Measurements from ENCODE around the gene ITGA2. TPM values are rescaled to one million over a fixed set of nuclear protein-coding genes. Genes with fewer than 3 reads are reported as not detected.
"Not testable (repeated sequence)": the region's sequence is repeated elsewhere in the genome, so short reads cannot be mapped to it uniquely, and the experiment has no call there.

Gene ITGA2
- total RNA-seq, 2 donors from 2014 or later: 0.79 to 1.7 TPM

GRCh38 chr5:53110156-53110555, 121.0 kb downstream of the ITGA2 start:
- peak; percentile 10 to 17 for ATAC-seq (replicated peaks in 1 of 2)
- DNase-seq: peak in 1 of 2 donors; percentile 16
- Mint-ChIP-seq H3K4me1 (ENCODE audit: low read depth) (peaks cover 47% of the 10 kb centered on the region), H3K27ac (peak overlapping the region; percentile 23), H3K27me3 (ENCODE audit: low read depth) (no peaks in the 10 kb centered on the region), H3K36me3 (ENCODE audit: insufficient read depth in 2 of 2) (peaks cover 1 to 3% of the 10 kb centered on the region in 2 donors), H3K9me3 (no peaks in the 10 kb centered on the region), H3K4me3 (peak overlapping the region; percentile 95 to 99)

DNA sequence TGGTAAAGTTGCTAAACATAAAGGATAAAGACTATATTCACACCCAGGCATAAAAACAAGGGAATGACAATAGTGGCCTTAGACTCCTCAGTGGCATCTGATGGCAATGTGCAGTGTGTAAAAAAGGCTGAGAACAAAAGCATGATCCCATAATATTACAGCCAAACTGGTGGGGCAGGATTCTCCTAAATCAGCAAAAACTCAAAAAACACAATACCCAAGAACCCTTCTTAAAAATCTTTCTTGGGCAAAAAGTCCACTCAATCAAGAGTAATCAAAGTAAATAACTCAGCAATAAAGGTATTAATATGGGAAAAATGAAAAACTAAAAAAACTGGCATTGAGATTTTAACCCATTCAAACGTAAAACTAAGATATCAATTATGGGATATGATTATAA, 122.0 kb downstream of the ITGA2 start:
- no peak overlapping the region for H3K27ac Mint-ChIP-seq
- H3K4me1 Mint-ChIP-seq (ENCODE audit: low read depth): peaks cover 37% of the 10 kb centered on the region
- no peaks in the 10 kb centered on the region for H3K27me3 Mint-ChIP-seq (ENCODE audit: low read depth)

GRCh38 chr5:53112307-53112706, 123.2 kb downstream of the ITGA2 start:
- H3K27me3 Mint-ChIP-seq (ENCODE audit: low read depth); H3K27ac Mint-ChIP-seq; H3K9me3 Mint-ChIP-seq; H3K4me3 Mint-ChIP-seq; ATAC-seq (replicated peaks in 1 of 2); H3K36me3 Mint-ChIP-seq (ENCODE audit: insufficient read depth in 2 of 2); DNase-seq: not testable (repeated sequence)
- H3K4me1 Mint-ChIP-seq (ENCODE audit: low read depth): peaks cover 27% of the 10 kb centered on the region

More for the DNA sequence above, 122.0 kb downstream of the ITGA2 start:
- ATAC-seq (replicated peaks in 1 of 2): no peak
- H3K4me3 Mint-ChIP-seq: peak overlapping the region; percentile 95 to 99
- peaks cover under 1 to 3% of the 10 kb centered on the region in 2 donors for H3K36me3 Mint-ChIP-seq (ENCODE audit: insufficient read depth in 2 of 2)
- no peaks in the 10 kb centered on the region for H3K9me3 Mint-ChIP-seq
- no peak for DNase-seq

DNA sequence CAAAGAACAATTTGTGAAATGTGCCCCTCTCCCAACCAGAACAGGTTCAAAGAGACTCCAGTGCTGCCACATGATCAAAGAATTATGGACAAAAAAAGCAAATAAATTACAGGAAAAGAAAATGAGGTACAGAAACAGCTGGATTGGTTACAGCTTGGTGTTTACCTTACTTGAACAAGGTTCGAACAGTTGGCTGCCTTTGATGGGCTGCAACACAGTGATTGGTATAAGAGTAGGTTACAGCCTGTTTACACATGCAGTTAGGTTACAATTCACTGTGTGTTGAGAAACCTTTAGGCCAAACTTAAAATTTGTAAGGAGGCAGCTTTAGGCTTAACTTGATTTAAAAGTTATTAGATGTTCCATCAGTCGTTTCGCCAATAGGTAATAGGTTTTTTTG, 123.8 kb downstream of the ITGA2 start:
- H3K9me3 Mint-ChIP-seq: no peaks in the 10 kb centered on the region
- no peak overlapping the region for H3K4me3 Mint-ChIP-seq
- peaks cover 22% of the 10 kb centered on the region for H3K4me1 Mint-ChIP-seq (ENCODE audit: low read depth)
- ATAC-seq (replicated peaks in 1 of 2): no peak
- no peak overlapping the region for H3K27ac Mint-ChIP-seq
- no peak for DNase-seq
- no peaks in the 10 kb centered on the region for H3K27me3 Mint-ChIP-seq (ENCODE audit: low read depth)
- H3K36me3 Mint-ChIP-seq (ENCODE audit: insufficient read depth in 2 of 2): peaks cover 0 to 3% of the 10 kb centered on the region in 2 donors

- H3K27ac Mint-ChIP-seq: no peak overlapping the region
- ATAC-seq (replicated peaks in 1 of 2): no peak
- H3K4me1 Mint-ChIP-seq (ENCODE audit: low read depth): peaks cover 14% of the 10 kb centered on the region
- H3K27me3 Mint-ChIP-seq (ENCODE audit: low read depth): no peaks in the 10 kb centered on the region
- no peak overlapping the region for H3K4me3 Mint-ChIP-seq
- DNase-seq: no peak
- H3K36me3 Mint-ChIP-seq (ENCODE audit: insufficient read depth in 2 of 2): peaks cover 0 to 3% of the 10 kb centered on the region in 2 donors
- no peaks in the 10 kb centered on the region for H3K9me3 Mint-ChIP-seq
Measured at GRCh38 chr5:53113947-53114346, 124.8 kb downstream of the ITGA2 start.

DNA sequence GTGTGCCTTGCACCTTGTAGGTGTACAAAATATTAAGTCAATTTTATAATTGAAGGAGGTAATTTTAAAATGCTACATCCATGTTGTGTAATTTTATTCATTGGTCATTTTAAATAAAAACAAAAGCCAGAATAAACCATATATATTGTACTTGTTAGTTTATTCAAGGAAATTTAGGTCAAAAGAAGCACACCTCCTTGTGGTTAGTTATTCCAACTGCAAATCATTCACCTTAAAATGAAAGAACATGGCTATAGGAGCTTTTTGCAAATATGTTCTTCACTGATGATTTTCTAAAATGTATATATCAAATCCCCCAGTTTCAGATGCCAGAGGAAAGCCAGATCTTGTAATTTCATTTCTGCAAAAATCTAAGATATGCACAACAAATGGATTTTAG, 125.8 kb downstream of the ITGA2 start:
- Mint-ChIP-seq H3K9me3 (no peaks in the 10 kb centered on the region), H3K36me3 (ENCODE audit: insufficient read depth in 2 of 2) (no peaks in the 10 kb centered on the region), H3K27me3 (ENCODE audit: low read depth) (no peaks in the 10 kb centered on the region), H3K4me1 (ENCODE audit: low read depth) (peaks cover 12% of the 10 kb centered on the region), H3K27ac (no peak overlapping the region), H3K4me3 (no peak overlapping the region)
- DNase-seq (no peak), ATAC-seq (replicated peaks in 1 of 2) (no peak)

DNA sequence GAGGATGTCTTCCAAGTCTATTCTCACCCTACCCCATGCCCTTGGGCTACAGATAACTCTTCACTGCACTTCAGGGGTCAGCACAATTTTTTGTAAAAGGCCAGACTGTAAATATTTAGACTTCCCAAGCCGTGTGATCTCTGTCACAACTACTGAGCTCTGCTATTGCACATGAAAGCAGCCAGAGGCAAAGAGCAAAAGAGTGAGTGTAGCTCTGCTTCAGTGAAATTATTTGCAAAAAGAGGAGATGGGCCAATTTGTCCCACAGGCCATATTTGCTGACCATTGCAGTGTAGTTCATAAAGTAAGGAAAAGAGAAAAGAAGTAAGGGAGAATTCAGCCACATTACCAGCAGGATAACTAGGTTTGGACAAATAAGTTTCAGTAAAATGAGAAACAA, 127.4 kb downstream of the ITGA2 start:
- no peaks in the 10 kb centered on the region for H3K27me3 Mint-ChIP-seq (ENCODE audit: low read depth)
- H3K36me3 Mint-ChIP-seq (ENCODE audit: insufficient read depth in 2 of 2): no peaks in the 10 kb centered on the region
- DNase-seq: no peak
- H3K4me1 Mint-ChIP-seq (ENCODE audit: low read depth): no peaks in the 10 kb centered on the region
- no peak for ATAC-seq (replicated peaks in 1 of 2)
- no peak overlapping the region for H3K27ac Mint-ChIP-seq
- H3K4me3 Mint-ChIP-seq: no peak overlapping the region
- no peaks in the 10 kb centered on the region for H3K9me3 Mint-ChIP-seq

DNA sequence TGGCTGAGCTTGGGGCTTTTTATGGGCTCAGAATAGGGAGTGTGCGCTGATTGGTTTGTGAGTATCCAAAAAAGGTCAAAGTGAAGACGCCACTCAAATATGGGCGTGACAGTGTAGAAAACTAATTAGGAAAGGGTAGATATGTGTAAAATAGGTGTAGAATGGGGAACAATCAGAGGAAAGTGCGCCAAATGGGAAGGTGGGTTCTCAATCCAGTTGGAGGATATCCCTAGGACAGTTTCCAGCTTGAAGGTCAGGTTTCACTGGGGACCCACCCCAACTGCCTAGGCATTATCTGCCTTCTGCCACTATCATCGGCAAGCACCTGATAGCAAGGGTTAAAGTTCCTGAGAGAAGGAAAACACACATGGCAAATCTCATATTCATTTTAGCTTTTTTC, 129.7 kb downstream of the ITGA2 start:
- Mint-ChIP-seq H3K4me1 (ENCODE audit: low read depth) (no peaks in the 10 kb centered on the region), H3K36me3 (ENCODE audit: insufficient read depth in 2 of 2) (no peaks in the 10 kb centered on the region), H3K9me3 (no peaks in the 10 kb centered on the region), H3K27me3 (ENCODE audit: low read depth) (no peaks in the 10 kb centered on the region), H3K27ac (no peak overlapping the region), H3K4me3 (no peak overlapping the region)
- DNase-seq (no peak), ATAC-seq (replicated peaks in 1 of 2) (no peak)

- DNase-seq (no peak), ATAC-seq (replicated peaks in 1 of 2) (no peak)
- Mint-ChIP-seq H3K36me3 (ENCODE audit: insufficient read depth in 2 of 2) (no peaks in the 10 kb centered on the region), H3K27ac (no peak overlapping the region), H3K27me3 (ENCODE audit: low read depth) (no peaks in the 10 kb centered on the region), H3K9me3 (no peaks in the 10 kb centered on the region), H3K4me3 (no peak overlapping the region), H3K4me1 (ENCODE audit: low read depth) (no peaks in the 10 kb centered on the region)
Measured at GRCh38 chr5:53120165-53120564, 131.0 kb downstream of the ITGA2 start.

- no peaks in the 10 kb centered on the region for H3K36me3 Mint-ChIP-seq (ENCODE audit: insufficient read depth in 2 of 2)
- H3K4me1 Mint-ChIP-seq (ENCODE audit: low read depth): peaks cover 4% of the 10 kb centered on the region
- DNase-seq (no peak), ATAC-seq (replicated peaks in 1 of 2) (no peak)
- H3K27ac Mint-ChIP-seq: no peak overlapping the region
- no peak overlapping the region for H3K4me3 Mint-ChIP-seq
- no peaks in the 10 kb centered on the region for H3K9me3 Mint-ChIP-seq
- no peaks in the 10 kb centered on the region for H3K27me3 Mint-ChIP-seq (ENCODE audit: low read depth)
Measured at GRCh38 chr5:53123702-53124101, 134.6 kb downstream of the ITGA2 start.

DNA sequence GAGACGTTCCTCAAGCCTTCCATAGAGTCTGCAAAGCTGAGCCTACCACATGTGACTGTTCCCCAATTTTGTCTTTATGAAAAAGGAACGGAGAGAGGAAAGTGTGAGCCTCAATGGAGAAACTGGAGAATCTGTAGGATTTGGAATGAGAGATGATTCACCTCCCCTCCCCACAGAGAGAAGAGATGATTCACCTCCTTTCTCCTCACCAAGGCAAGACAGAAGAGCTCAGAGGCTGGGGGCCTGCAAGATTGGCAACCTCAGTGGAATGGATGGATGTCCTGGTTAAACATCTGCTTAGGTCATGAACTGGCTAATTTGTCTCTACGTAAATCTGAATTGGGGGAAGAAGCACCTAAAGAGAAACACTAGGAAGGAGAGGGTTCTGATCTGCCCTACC, 137.4 kb downstream of the ITGA2 start:
- ATAC-seq (replicated peaks in 1 of 2): no peak
- H3K4me3 Mint-ChIP-seq: no peak overlapping the region
- H3K27me3 Mint-ChIP-seq (ENCODE audit: low read depth): no peaks in the 10 kb centered on the region

DNA sequence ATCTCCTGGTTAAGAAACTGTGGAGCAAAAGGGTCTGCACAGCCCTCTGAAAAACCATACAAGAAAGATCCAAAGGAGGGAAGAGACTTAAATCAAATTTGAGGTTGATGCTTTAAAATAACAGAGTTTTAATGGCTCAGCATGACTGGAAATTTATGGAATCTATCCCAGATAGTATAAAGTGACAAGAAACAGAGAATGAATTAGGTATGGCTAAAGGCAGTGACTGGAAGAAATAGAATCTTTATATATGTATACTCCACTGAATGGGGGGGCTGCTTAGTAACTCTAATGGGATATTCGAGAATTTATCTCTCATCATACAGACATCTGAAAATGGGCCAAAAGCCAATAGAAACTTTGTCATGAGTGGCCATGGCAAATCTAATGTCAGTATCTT, 138.0 kb downstream of the ITGA2 start:
- H3K9me3 Mint-ChIP-seq: peaks cover 0 to 2% of the 10 kb centered on the region in 2 donors
- peaks cover 0 to 2% of the 10 kb centered on the region in 2 donors for H3K36me3 Mint-ChIP-seq (ENCODE audit: insufficient read depth in 2 of 2)
- H3K4me1 Mint-ChIP-seq (ENCODE audit: low read depth): peaks cover 4% of the 10 kb centered on the region
- no peak overlapping the region for H3K27ac Mint-ChIP-seq
- no peaks in the 10 kb centered on the region for H3K27me3 Mint-ChIP-seq (ENCODE audit: low read depth)
- DNase-seq (no peak), ATAC-seq (replicated peaks in 1 of 2) (no peak)
- H3K4me3 Mint-ChIP-seq: no peak overlapping the region

More for the DNA sequence above, 137.4 kb downstream of the ITGA2 start:
- H3K4me1 Mint-ChIP-seq (ENCODE audit: low read depth): peaks cover 4% of the 10 kb centered on the region
- peaks cover 0 to 2% of the 10 kb centered on the region in 2 donors for H3K36me3 Mint-ChIP-seq (ENCODE audit: insufficient read depth in 2 of 2)
- H3K27ac Mint-ChIP-seq: no peak overlapping the region
- DNase-seq: no peak
- H3K9me3 Mint-ChIP-seq: peaks cover 0 to 2% of the 10 kb centered on the region in 2 donors

- H3K4me1 Mint-ChIP-seq (ENCODE audit: low read depth): peaks cover 4% of the 10 kb centered on the region
- no peak overlapping the region for H3K27ac Mint-ChIP-seq
- no peak for DNase-seq
- H3K27me3 Mint-ChIP-seq (ENCODE audit: low read depth): no peaks in the 10 kb centered on the region
- H3K36me3 Mint-ChIP-seq (ENCODE audit: insufficient read depth in 2 of 2): peaks cover 0 to 2% of the 10 kb centered on the region in 2 donors
- peaks cover 0 to 2% of the 10 kb centered on the region in 2 donors for H3K9me3 Mint-ChIP-seq
- no peak for ATAC-seq (replicated peaks in 1 of 2)
- no peak overlapping the region for H3K4me3 Mint-ChIP-seq
Measured at GRCh38 chr5:53128481-53128880, 139.3 kb downstream of the ITGA2 start.

GRCh38 chr5:53130266-53130665, 141.1 kb downstream of the ITGA2 start:
- ATAC-seq (replicated peaks in 1 of 2): no peak
- Mint-ChIP-seq H3K36me3 (ENCODE audit: insufficient read depth in 2 of 2) (peaks cover 0 to 2% of the 10 kb centered on the region in 2 donors), H3K27ac (no peak overlapping the region), H3K4me3 (no peak overlapping the region), H3K27me3 (ENCODE audit: low read depth) (no peaks in the 10 kb centered on the region), H3K9me3 (peaks cover 0 to 2% of the 10 kb centered on the region in 2 donors), H3K4me1 (ENCODE audit: low read depth) (peaks cover 4% of the 10 kb centered on the region)
- no peak for DNase-seq
